Suprapubic skin (tissue), 4 donors: Measurements from ENCODE around the gene PANX2. TPM values are rescaled to one million over a fixed set of nuclear protein-coding genes. Genes with fewer than 3 reads are reported as not detected.

Experiments used
- DNase-seq, 2 donors: peaks; one replicate each; pipeline ENCODE4 v3.0.0-alpha.2; 2019; ENCODE audit warnings: low spot score in 2 of 2
- H3K27ac ChIP-seq: fragments of 200-600 bp; sonication (generic); one replicate; pipeline ENCODE4 v1.5.1; 2019
- H3K27me3 ChIP-seq: fragments of 200-600 bp; sonication (generic); one replicate; pipeline ENCODE4 v1.5.1; 2019
- H3K36me3 ChIP-seq: fragments of 200-600 bp; sonication (generic); one replicate; pipeline ENCODE4 v1.5.1; 2019
- H3K4me1 ChIP-seq: fragments of 200-600 bp; sonication (generic); one replicate; pipeline ENCODE4 v1.5.1; 2019
- H3K4me3 ChIP-seq: fragments of 200-600 bp; sonication (generic); one replicate; pipeline ENCODE4 v1.5.1; 2019; ENCODE audit warnings: mild to moderate bottlenecking
- H3K9me3 ChIP-seq: fragments of 200-600 bp; sonication (generic); one replicate; pipeline ENCODE4 v1.5.1; 2019
- CTCF ChIP-seq, 2 donors: fragments of 200-600 bp in 1 of 2; fragments of 450-650 bp in 1 of 2; sonication (generic) in 1 of 2; IDR thresholded peaks; one replicate each; pipeline ENCODE4 v1.5.1; 2016 to 2019; ENCODE audit warnings: antibody characterized with exemption in 2 of 2, mild to moderate bottlenecking in 1 of 2, moderate library complexity in 1 of 2
- EP300 ChIP-seq: sonication (generic); formaldehyde crosslinking; IDR thresholded peaks from one replicate; pipeline ENCODE4 v1.6.1; 2017; ENCODE audit warnings: antibody characterized with exemption
- POLR2A ChIP-seq, 2 donors: fragments of 450-650 bp; IDR thresholded peaks; one replicate each; pipeline ENCODE4 v1.6.1; 2017; ENCODE audit warnings: antibody characterized with exemption in 2 of 2, mild to moderate bottlenecking in 2 of 2, moderate library complexity in 2 of 2
- POLR2AphosphoS5 ChIP-seq, 3 donors: sonication (generic); formaldehyde crosslinking; IDR thresholded peaks; one replicate each; pipeline ENCODE4 v1.6.1; 2017; ENCODE audit warnings: antibody characterized with exemption in 3 of 3
- WGBS: methylation state at CpG from one replicate; pipeline ENCODE4 v1.1.5; 2018; 5-methylcytosine and 5-hydroxymethylcytosine counted together
- total RNA-seq, 4 donors: library from RNA; depleted of rRNA; stranded (reverse); fragments of >200 nt; gene quantifications; one replicate each; pipeline ENCODE4 v1.1.0, GENCODE V29; 2016

The PANX2 gene
- total RNA-seq, 4 donors from 2014 or later = 1.2 to 2.8 (median 2.2) TPM

- peaks cover 77% of the 10 kb centered on the region for H3K4me1 ChIP-seq
- no peak for DNase-seq
- peak overlapping the region; percentile 26 for H3K27ac ChIP-seq
- H3K36me3 ChIP-seq = no peaks in the 10 kb centered on the region
- H3K9me3 ChIP-seq = no peaks in the 10 kb centered on the region
- peak overlapping the region; percentile 63 for H3K4me3 ChIP-seq
- no peaks in the 10 kb centered on the region for H3K27me3 ChIP-seq
- WGBS = 0% methylated on average over 2 of the region's 47 CpGs
- TF ChIP-seq POLR2A (IDR thresholded peaks at IDR 0.05) (no peak), POLR2AphosphoS5 (IDR thresholded peaks at IDR 0.05) (no peak), CTCF (IDR thresholded peaks at IDR 0.05) (no peak), EP300 (no peak)
These were observed 15.7 kb downstream of the PANX2 start for GRCh38 chr22:50186181-50186714.

- WGBS = 17% methylated on average over 7 of the region's 26 CpGs
These were observed 16.4 kb downstream of the PANX2 start for GRCh38 chr22:50186761-50187523.

GRCh38 chr22:50188356-50188755 lies 17.8 kb downstream of the PANX2 start:
- H3K27me3 ChIP-seq = no peaks in the 10 kb centered on the region
- no peak overlapping the region for H3K4me3 ChIP-seq
- H3K27ac ChIP-seq = no peak overlapping the region
- DNase-seq = no peak
- 96% methylated on average over 11 of the region's 11 CpGs for WGBS
- H3K9me3 ChIP-seq = no peaks in the 10 kb centered on the region
- TF ChIP-seq EP300 = no peak
- TF ChIP-seq POLR2AphosphoS5 (IDR thresholded peaks at IDR 0.05) = no peak
- TF ChIP-seq CTCF (IDR thresholded peaks at IDR 0.05) = no peak
- TF ChIP-seq POLR2A (IDR thresholded peaks at IDR 0.05) = no peak
- H3K36me3 ChIP-seq = no peaks in the 10 kb centered on the region
- peaks cover 81% of the 10 kb centered on the region for H3K4me1 ChIP-seq

More at GRCh38 chr22:50186761-50187523, 16.4 kb downstream of the PANX2 start:
- Histone ChIP-seq H3K9me3 (no peaks in the 10 kb centered on the region), H3K4me3 (peak overlapping the region; percentile 63), H3K4me1 (peaks cover 83% of the 10 kb centered on the region), H3K27ac (peak overlapping the region; percentile 26), H3K36me3 (no peaks in the 10 kb centered on the region), H3K27me3 (no peaks in the 10 kb centered on the region)
- DNase-seq = no peak
- TF ChIP-seq CTCF (IDR thresholded peaks at IDR 0.05) (no peak), POLR2AphosphoS5 (IDR thresholded peaks at IDR 0.05) (no peak), POLR2A (IDR thresholded peaks at IDR 0.05) (no peak), EP300 (no peak)

- peaks cover 9% of the 10 kb centered on the region for H3K36me3 ChIP-seq
- H3K9me3 ChIP-seq = no peaks in the 10 kb centered on the region
- peaks cover 72% of the 10 kb centered on the region for H3K4me1 ChIP-seq
- H3K27ac ChIP-seq = peak overlapping the region; percentile 84
- no peak for TF ChIP-seq POLR2AphosphoS5 (IDR thresholded peaks at IDR 0.05)
- TF ChIP-seq CTCF (IDR thresholded peaks at IDR 0.05) = no peak
- no peak for TF ChIP-seq POLR2A (IDR thresholded peaks at IDR 0.05)
- no peak for TF ChIP-seq EP300
- H3K4me3 ChIP-seq = no peak overlapping the region
- no peaks in the 10 kb centered on the region for H3K27me3 ChIP-seq
- WGBS = 84% methylated on average over 10 of the region's 20 CpGs
- DNase-seq = no peak
These were observed 18.8 kb downstream of the PANX2 start for GRCh38 chr22:50189184-50189848.

GRCh38 chr22:50189849-50190181 lies 19.3 kb downstream of the PANX2 start:
- peak overlapping the region; percentile 84 for H3K27ac ChIP-seq
- peaks cover 67% of the 10 kb centered on the region for H3K4me1 ChIP-seq
- peaks cover 14% of the 10 kb centered on the region for H3K36me3 ChIP-seq
- whole genome bisulfite sequencing = 18% methylated on average over 2 of the region's 4 CpGs
- H3K27me3 ChIP-seq = no peaks in the 10 kb centered on the region
- H3K4me3 ChIP-seq = peak overlapping the region; percentile 49
- H3K9me3 ChIP-seq = no peaks in the 10 kb centered on the region
- no peak for DNase-seq
- TF ChIP-seq POLR2AphosphoS5 (IDR thresholded peaks at IDR 0.05) (no peak), POLR2A (IDR thresholded peaks at IDR 0.05) (no peak), EP300 (no peak), CTCF (IDR thresholded peaks at IDR 0.05) (no peak)
